PC-9 (cell line): Measurements from ENCODE around the gene PCDHGA12. TPM values are rescaled to one million over a fixed set of nuclear protein-coding genes. Genes with fewer than 3 reads are reported as not detected.

Experiments
- BruUV-seq: library from RNA; stranded (reverse); fragments of 400-500 nt; replicated peaks from 2 replicates; lab custom pipeline; 2021; lab: Mats Ljungman, UMichigan
- CTCF ChIA-PET: fragments of 300-600 bp; sonication (Branson Sonifier 250); formaldehyde crosslinking; loops from one replicate; lab custom pipeline; 2022; ENCODE audit warnings: antibody characterized with exemption; lab: Charles Lee
- POLR2A ChIA-PET: fragments of 300-600 bp; sonication (Branson Sonifier 250); formaldehyde crosslinking; loops from one replicate; lab custom pipeline; 2022; ENCODE audit warnings: antibody characterized with exemption; ENCODE audit not compliant: unreplicated experiment; lab: Charles Lee
- DNase-seq, 2 experiments: peaks; one replicate each; pipeline versions ENCODE4 v3.0.0 to v3.0.0-alpha.2; 2015 to 2022; ENCODE audit warnings: mixed read lengths in 1 of 2
- H2AFZ ChIP-seq: fragments of 200-600 bp; sonication (generic); 2 replicates; pipeline ENCODE4 v1.8.1; 2017; ENCODE audit warnings: antibody characterized with exemption
- H3F3A ChIP-seq: fragments of 200-600 bp; sonication (generic); 2 replicates; pipeline ENCODE4 v1.8.1; 2017; ENCODE audit warnings: antibody characterized with exemption, mild to moderate bottlenecking, low read depth; ENCODE audit not compliant: insufficient read depth
- H3K27ac ChIP-seq: fragments of 200-600 bp; sonication (generic); 2 replicates; pipeline ENCODE4 v1.6.1; 2016; ENCODE audit warnings: mixed run types
- H3K27me3 ChIP-seq: fragments of 200-600 bp; sonication (generic); 2 replicates; pipeline ENCODE4 v1.6.1; 2016; ENCODE audit warnings: low read depth, mixed run types; ENCODE audit not compliant: insufficient read depth
- H3K36me3 ChIP-seq: fragments of 200-600 bp; sonication (generic); 2 replicates; pipeline ENCODE4 v1.6.1; 2016; ENCODE audit warnings: low read depth, mixed run types
- H3K4me1 ChIP-seq: fragments of 200-600 bp; sonication (generic); replicated peaks from 2 replicates; pipeline ENCODE4 v1.6.1; 2016; ENCODE audit warnings: mixed run types; ENCODE audit not compliant: insufficient read depth
- H3K4me2 ChIP-seq: fragments of 200-600 bp; sonication (generic); 2 replicates; pipeline ENCODE4 v1.6.1; 2017; ENCODE audit warnings: mixed run types
- H3K4me3 ChIP-seq: fragments of 200-600 bp; sonication (generic); 2 replicates; pipeline ENCODE4 v1.6.1; 2016; ENCODE audit warnings: mixed run types
- H3K79me2 ChIP-seq: fragments of 200-600 bp; sonication (generic); 2 replicates; pipeline ENCODE4 v1.6.1; 2017; ENCODE audit warnings: low read depth, mixed run types
- H3K9me2 ChIP-seq: fragments of 200-600 bp; sonication (generic); 2 replicates; pipeline ENCODE4 v1.8.1; 2017; ENCODE audit warnings: mild to moderate bottlenecking; ENCODE audit not compliant: insufficient read depth
- H3K9me3 ChIP-seq: fragments of 200-600 bp; sonication (generic); 2 replicates; pipeline ENCODE4 v1.8.1; 2016; ENCODE audit warnings: low read depth; ENCODE audit not compliant: insufficient read depth
- H4K20me1 ChIP-seq: fragments of 200-600 bp; sonication (generic); 2 replicates; pipeline ENCODE4 v1.8.1; 2017; ENCODE audit not compliant: insufficient read depth
- EZH2 ChIP-seq: fragments of 200-600 bp; sonication (generic); IDR thresholded peaks from 2 replicates; pipeline ENCODE4 v1.8.0; 2017; ENCODE audit warnings: antibody characterized with exemption, low read depth
- intact Hi-C: fragments of 100-400 bp; cut with micrococcal nuclease; formaldehyde crosslinking; loops from one replicate; pipeline ENCODE4 v1.10.0; 2022; ENCODE audit not compliant: unreplicated experiment
- total RNA-seq: library from RNA; stranded (reverse); gene quantifications from 2 replicates; pipeline ENCODE4 v1.2.3, GENCODE V29; 2021
- TF ChIP-seq, protein P1 (sequence below): fragments of 200-600 bp; sonication (generic); conservative IDR thresholded peaks from 2 replicates; pipeline ENCODE4 v1.6.1; 2017; ENCODE audit warnings: mixed run types, antibody characterized with exemption, mild to moderate bottlenecking, moderate library complexity

The PCDHGA12 gene
- total RNA-seq, 1 experiment from 2014 or later, result not detected

DNA sequence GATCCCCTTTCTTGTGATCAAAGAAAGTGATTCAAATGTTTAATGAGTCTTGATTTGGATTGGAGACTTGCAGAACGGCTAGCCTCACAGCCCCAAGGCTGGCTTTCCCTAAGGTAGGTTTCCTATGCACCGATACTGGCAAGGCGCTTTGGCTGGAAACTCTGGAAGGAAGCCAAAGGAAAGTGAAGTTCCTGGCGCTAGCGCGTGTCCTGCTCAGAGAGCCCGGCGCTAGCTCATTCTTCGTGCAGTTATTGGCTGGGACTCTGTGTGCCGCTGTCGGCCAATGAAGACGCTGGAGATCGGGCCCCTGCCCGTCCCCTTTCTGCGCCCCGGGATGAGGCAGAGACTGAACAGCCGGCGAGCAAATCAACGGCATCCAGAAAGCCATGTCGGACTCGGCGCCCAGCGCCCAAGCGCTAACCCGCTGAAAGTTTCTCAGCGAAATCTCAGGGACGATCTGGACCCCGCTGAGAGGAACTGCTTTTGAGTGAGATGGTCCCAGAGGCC lies 45.4 kb downstream of the PCDHGA12 start, which contains the start of gene PCDHGC3:
Gene PCDHGC3 (plus strand): TSS at position 342 of the 507 bp plus-strand sequence. CDS start 151 bp downstream, at position 493.
- TF ChIP-seq, protein P1, sequence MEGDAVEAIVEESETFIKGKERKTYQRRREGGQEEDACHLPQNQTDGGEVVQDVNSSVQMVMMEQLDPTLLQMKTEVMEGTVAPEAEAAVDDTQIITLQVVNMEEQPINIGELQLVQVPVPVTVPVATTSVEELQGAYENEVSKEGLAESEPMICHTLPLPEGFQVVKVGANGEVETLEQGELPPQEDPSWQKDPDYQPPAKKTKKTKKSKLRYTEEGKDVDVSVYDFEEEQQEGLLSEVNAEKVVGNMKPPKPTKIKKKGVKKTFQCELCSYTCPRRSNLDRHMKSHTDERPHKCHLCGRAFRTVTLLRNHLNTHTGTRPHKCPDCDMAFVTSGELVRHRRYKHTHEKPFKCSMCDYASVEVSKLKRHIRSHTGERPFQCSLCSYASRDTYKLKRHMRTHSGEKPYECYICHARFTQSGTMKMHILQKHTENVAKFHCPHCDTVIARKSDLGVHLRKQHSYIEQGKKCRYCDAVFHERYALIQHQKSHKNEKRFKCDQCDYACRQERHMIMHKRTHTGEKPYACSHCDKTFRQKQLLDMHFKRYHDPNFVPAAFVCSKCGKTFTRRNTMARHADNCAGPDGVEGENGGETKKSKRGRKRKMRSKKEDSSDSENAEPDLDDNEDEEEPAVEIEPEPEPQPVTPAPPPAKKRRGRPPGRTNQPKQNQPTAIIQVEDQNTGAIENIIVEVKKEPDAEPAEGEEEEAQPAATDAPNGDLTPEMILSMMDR, result peak; percentile 33; the same call in 1 of the 2 replicates
- no peak for TF ChIP-seq EZH2
- Histone ChIP-seq H3K36me3 (no peaks in the 10 kb centered on the region), H3K4me1 (no peaks in the 10 kb centered on the region), H3K27ac (no peak within 1 kb of the TSS), H3F3A (no peaks in the 10 kb centered on the region), H3K4me2 (peak within 1 kb of the TSS; percentile 78), H3K27me3 (peaks cover 10% of the 10 kb centered on the region), H3K79me2 (no peaks in the 10 kb centered on the region), H4K20me1 (no peaks in the 10 kb centered on the region), H3K4me3 (peak within 1 kb of the TSS; percentile 58), H3K9me2 (no peaks in the 10 kb centered on the region), H2AFZ (peak within 1 kb of the TSS; percentile 79), H3K9me3 (no peaks in the 10 kb centered on the region)
- ChIA-PET POLR2A (interaction anchor here (1.1 kb wide), 1 partner anchor 155 kb away, joined by 3 read pairs; the partner anchor contains the start of gene TAF7), CTCF (interaction anchor here (0.5 to 1.1 kb wide), 3 partner anchors 45 to 230 kb away, joined by 4 to 6 read pairs (median 5); partner anchors contain the start of gene PCDHGA12)
- intact Hi-C loops, result loop anchor here (5.0 kb wide), 1 partner anchor 47 kb away; no protein-coding TSS in a partner anchor
- BruUV-seq, result no TSS peak
- peak; percentile 71 for DNase-seq

DNA sequence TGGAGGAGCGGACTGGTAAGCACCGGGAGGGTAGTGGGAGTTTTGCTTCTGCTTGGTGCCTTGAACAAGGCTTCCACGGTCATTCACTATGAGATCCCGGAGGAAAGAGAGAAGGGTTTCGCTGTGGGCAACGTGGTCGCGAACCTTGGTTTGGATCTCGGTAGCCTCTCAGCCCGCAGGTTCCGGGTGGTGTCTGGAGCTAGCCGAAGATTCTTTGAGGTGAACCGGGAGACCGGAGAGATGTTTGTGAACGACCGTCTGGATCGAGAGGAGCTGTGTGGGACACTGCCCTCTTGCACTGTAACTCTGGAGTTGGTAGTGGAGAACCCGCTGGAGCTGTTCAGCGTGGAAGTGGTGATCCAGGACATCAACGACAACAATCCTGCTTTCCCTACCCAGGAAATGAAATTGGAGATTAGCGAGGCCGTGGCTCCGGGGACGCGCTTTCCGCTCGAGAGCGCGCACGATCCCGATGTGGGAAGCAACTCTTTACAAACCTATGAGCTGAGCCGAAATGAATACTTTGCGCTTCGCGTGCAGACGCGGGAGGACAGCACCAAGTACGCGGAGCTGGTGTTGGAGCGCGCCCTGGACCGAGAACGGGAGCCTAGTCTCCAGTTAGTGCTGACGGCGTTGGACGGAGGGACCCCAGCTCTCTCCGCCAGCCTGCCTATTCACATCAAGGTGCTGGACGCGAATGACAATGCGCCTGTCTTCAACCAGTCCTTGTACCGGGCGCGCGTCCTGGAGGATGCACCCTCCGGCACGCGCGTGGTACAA lies 46.0 kb downstream of the PCDHGA12 start:
- Histone ChIP-seq H3K4me3 (peak overlapping the region; percentile 58), H3K79me2 (no peaks in the 10 kb centered on the region), H3K4me2 (peak overlapping the region; percentile 78), H3K36me3 (no peaks in the 10 kb centered on the region), H3K9me3 (no peaks in the 10 kb centered on the region), H3K4me1 (no peaks in the 10 kb centered on the region), H3F3A (no peaks in the 10 kb centered on the region), H2AFZ (peak overlapping the region; percentile 79), H4K20me1 (no peaks in the 10 kb centered on the region), H3K27ac (no peak overlapping the region), H3K9me2 (no peaks in the 10 kb centered on the region), H3K27me3 (peaks cover 10% of the 10 kb centered on the region)
- BruUV-seq, result no TSS peak
- TF ChIP-seq, protein P1, result no peak
- ChIA-PET CTCF (interaction anchor here (0.6 kb wide), 1 partner anchor 1467 kb away, joined by 3 read pairs; no protein-coding TSS in a partner anchor), POLR2A (interaction anchor here (1.1 kb wide), 1 partner anchor 156 kb away, joined by 3 read pairs; the partner anchor contains the start of gene TAF7)
- intact Hi-C loops, result loop anchor here (5.0 kb wide), 1 partner anchor 46 kb away; no protein-coding TSS in a partner anchor
- DNase-seq, result peak in 1 of 2 experiments; percentile 16

DNA sequence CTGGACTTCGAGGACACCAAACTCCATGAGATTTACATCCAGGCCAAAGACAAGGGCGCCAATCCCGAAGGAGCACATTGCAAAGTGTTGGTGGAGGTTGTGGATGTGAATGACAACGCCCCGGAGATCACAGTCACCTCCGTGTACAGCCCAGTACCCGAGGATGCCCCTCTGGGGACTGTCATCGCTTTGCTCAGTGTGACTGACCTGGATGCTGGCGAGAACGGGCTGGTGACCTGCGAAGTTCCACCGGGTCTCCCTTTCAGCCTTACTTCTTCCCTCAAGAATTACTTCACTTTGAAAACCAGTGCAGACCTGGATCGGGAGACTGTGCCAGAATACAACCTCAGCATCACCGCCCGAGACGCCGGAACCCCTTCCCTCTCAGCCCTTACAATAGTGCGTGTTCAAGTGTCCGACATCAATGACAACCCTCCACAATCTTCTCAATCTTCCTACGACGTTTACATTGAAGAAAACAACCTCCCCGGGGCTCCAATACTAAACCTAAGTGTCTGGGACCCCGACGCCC lies 46.8 kb downstream of the PCDHGA12 start:
- no peaks in the 10 kb centered on the region for H3F3A ChIP-seq
- H3K27ac ChIP-seq, result no peak overlapping the region
- H3K9me2 ChIP-seq, result no peaks in the 10 kb centered on the region
- DNase-seq, result no peak
- H3K27me3 ChIP-seq, result peaks cover 10% of the 10 kb centered on the region
- no peaks in the 10 kb centered on the region for H3K36me3 ChIP-seq
- ChIA-PET CTCF (interaction anchor here (0.6 kb wide), 1 partner anchor 1468 kb away, joined by 3 read pairs; no protein-coding TSS in a partner anchor), POLR2A (no interaction called here)
- H3K79me2 ChIP-seq, result no peaks in the 10 kb centered on the region
- H3K4me3 ChIP-seq, result peak overlapping the region; percentile 58; the same call in 1 of the 2 replicates
- no peaks in the 10 kb centered on the region for H3K4me1 ChIP-seq
- H3K4me2 ChIP-seq, result peak overlapping the region; percentile 78
- H2AFZ ChIP-seq, result no peak overlapping the region
- no TSS peak for BruUV-seq
- TF ChIP-seq, protein P1, result no peak
- TF ChIP-seq EZH2, result no peak
- H3K9me3 ChIP-seq, result no peaks in the 10 kb centered on the region
- no peaks in the 10 kb centered on the region for H4K20me1 ChIP-seq
- intact Hi-C loops, result loop anchor here (5.0 kb wide), 1 partner anchor 45 kb away; no protein-coding TSS in a partner anchor
